Hepatocyte (in vitro differentiated cells): ENCODE measurements around the gene ENPP6.

Source experiments
- EZH2 ChIP-seq: fragments of 200-600 bp; sonication (generic); IDR thresholded peaks from 2 replicates; pipeline ENCODE4 v1.6.1; 2016; ENCODE audit warnings: antibody characterized with exemption, mild to moderate bottlenecking, borderline replicate concordance
- EZH2phosphoT487 ChIP-seq: fragments of 200-600 bp; sonication (generic); IDR thresholded peaks from one replicate; pipeline ENCODE4 v1.6.1; 2018; ENCODE audit warnings: antibody characterized with exemption, mild to moderate bottlenecking, low read depth, moderate library complexity; ENCODE audit not compliant: unreplicated experiment, severe bottlenecking
- TF ChIP-seq, protein P1 (sequence below): fragments of 200-600 bp; sonication (generic); IDR thresholded peaks from 2 replicates; pipeline ENCODE4 v1.5.1; 2016; ENCODE audit warnings: antibody characterized with exemption, mild to moderate bottlenecking; ENCODE audit not compliant: poor library complexity

DNA sequence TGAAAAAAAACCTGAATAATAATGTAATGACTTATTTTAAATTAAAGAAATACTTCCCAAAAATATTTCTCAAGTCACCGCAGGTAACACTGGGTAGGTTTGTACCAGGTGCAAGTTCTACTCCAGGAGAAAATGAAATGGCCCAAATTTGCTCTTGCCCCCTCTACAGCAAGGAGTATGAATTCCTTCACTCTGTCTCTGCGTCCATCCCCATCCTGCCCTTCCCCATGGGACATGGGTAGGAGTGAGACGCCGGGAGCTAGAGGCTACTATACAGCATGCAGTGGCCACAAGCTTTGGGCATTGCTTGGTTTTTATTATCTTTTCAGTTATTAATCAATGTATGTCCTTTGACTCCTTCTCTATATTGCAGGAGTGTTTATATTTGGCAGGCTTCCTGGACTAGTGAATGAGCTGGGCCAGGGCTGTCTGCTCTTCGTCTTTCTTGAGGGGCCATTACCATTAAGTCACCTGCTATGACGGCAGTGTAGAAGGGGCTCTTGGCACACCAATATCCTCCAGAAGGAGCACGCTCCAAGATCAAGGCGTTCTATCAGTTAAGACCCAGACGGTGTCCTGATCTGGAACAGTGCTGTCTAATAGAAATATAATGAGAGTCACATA, 149.6 kb downstream of the ENPP6 start:
- TF ChIP-seq, protein P1, sequence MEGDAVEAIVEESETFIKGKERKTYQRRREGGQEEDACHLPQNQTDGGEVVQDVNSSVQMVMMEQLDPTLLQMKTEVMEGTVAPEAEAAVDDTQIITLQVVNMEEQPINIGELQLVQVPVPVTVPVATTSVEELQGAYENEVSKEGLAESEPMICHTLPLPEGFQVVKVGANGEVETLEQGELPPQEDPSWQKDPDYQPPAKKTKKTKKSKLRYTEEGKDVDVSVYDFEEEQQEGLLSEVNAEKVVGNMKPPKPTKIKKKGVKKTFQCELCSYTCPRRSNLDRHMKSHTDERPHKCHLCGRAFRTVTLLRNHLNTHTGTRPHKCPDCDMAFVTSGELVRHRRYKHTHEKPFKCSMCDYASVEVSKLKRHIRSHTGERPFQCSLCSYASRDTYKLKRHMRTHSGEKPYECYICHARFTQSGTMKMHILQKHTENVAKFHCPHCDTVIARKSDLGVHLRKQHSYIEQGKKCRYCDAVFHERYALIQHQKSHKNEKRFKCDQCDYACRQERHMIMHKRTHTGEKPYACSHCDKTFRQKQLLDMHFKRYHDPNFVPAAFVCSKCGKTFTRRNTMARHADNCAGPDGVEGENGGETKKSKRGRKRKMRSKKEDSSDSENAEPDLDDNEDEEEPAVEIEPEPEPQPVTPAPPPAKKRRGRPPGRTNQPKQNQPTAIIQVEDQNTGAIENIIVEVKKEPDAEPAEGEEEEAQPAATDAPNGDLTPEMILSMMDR = no peak
- TF ChIP-seq EZH2 = no peak
- TF ChIP-seq EZH2phosphoT487 = no peak
